HG03095 (cell line): ENCODE results near the gene NT5DC2.

Experiments used
- ATAC-seq: cut with Tn5 transposase; IDR thresholded peaks from one replicate; pipeline ENCODE4 v1.9.1; 2021; ENCODE audit warnings: moderate library complexity; ENCODE audit not compliant: unreplicated experiment

The NT5DC2 gene

GRCh38 chr3:52533623-52534280, at the start of gene NT5DC2:
Gene NT5DC2, minus strand, starts transcription at chr3:52533857. Its CDS starts 120 bp downstream, at chr3:52533737.
- ATAC-seq = peak; percentile 32

DNA sequence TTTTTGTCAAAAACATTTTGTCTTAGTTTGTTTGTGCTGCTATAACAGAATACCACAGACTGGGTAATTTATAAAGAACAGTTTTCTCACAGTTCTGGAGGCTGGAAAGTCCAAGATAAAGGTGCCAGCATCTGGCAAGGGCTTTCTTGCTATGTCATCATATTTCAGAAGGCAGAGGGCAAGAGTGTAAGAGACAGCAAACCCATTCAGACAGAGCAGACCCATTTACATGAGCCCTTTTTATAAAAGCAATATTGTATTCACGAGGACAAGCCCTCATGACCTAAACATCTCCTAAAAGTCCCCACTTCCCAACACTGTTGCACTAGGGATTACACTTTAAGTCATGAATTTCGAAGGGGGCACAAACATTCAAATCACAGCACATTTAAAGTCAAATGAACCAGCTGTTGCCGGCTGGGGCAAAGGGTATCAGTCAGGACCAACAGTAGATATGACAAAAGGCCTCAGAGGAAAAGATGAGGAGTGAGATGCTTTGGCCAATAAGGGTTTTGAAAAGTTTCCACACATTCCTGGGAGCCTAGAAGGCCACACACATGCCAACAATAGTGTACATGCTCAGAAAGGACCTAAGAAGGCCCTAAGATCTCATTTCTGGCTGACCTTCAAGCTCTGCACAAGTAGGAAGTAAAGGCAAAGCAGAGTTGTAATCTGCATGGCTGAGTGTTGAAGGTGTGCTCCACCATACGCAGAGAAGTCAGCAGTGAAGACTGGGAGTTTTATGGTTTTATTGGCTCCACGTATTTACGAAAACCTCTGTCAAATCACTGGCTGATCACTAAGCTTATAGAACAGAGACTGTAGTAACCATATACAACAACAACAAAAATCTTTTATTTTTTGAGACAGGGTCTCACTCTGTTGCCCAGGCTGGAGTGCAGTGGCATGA, 40.7 kb upstream of the NT5DC2 start:
- no peak for ATAC-seq

GRCh38 chr3:52572221-52572620, 38.6 kb upstream of the NT5DC2 start:
- ATAC-seq = no peak

DNA sequence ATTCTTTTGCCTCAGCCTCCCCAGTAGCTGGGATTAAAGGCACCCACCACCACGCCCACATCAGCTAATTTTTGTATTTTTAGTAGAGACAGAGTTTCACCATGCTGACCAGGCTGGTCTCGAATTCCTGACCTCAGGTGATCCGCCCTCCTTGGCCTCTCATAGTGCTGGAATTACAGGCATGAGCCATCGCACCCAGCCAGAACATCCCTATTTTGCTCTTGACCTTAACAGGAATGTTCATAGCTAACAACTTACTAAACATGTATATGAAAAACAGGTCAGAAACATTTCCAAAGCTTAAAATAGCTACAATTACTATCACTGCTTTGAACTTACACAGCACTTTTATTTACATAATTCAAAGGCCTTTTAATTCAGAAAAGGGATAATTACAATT, 36.4 kb upstream of the NT5DC2 start:
- ATAC-seq = no peak

- no peak for ATAC-seq
Observed at GRCh38 chr3:52568069-52568468, 34.4 kb upstream of the NT5DC2 start.

- ATAC-seq = no peak
Observed at GRCh38 chr3:52563984-52564383, 30.3 kb upstream of the NT5DC2 start.

GRCh38 chr3:52561028-52561747, 27.5 kb upstream of the NT5DC2 start:
- no peak for ATAC-seq

- ATAC-seq = no peak
Observed at GRCh38 chr3:52558436-52558835, 24.8 kb upstream of the NT5DC2 start.

- no peak for ATAC-seq
Observed at GRCh38 chr3:52557011-52557960, 23.6 kb upstream of the NT5DC2 start.

GRCh38 chr3:52555056-52555455, 21.4 kb upstream of the NT5DC2 start:
- ATAC-seq = no peak

- no peak for ATAC-seq
Observed at GRCh38 chr3:52554026-52554755, 20.5 kb upstream of the NT5DC2 start.

- ATAC-seq = no peak
Observed at GRCh38 chr3:52552089-52552488, 18.4 kb upstream of the NT5DC2 start.

GRCh38 chr3:52551118-52551517, 17.5 kb upstream of the NT5DC2 start:
- no peak for ATAC-seq

- ATAC-seq = no peak
Observed at GRCh38 chr3:52547143-52547542, 13.5 kb upstream of the NT5DC2 start.

DNA sequence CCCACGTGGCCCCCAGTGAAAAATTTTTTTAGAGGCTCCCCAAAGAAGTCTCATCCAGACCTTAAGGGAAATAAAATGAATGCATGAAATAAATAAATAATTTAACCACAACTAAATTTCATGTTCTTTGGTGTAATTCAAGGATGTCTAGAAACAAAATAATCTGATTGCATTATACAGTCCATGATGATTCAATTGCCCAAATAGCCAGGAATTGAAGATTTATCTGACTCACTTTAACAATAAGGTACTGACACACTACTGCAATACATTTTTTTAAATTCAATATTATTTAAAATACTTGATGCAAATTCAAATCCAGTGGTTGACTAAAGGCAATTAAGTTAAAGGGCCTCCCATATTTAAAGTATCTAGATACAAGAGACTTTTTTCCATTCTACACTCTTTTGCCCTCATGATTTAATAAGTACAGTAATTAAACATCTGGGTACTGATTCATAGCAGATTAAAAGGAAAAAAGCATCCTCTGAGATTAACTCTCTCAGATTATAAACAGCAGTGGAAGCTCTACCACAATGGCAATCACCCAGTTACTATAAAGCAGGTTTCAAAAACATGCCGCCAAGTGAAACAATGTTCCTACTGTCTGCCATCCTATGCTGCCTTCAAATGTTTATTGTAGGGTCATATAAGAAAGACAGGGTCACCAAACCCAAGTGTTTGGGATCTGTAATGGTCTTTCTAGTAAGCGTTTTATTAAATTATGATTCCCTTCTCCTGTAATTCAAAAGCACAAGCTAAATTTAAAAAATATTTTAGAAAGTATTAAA, 12.6 kb upstream of the NT5DC2 start:
- ATAC-seq = no peak

DNA sequence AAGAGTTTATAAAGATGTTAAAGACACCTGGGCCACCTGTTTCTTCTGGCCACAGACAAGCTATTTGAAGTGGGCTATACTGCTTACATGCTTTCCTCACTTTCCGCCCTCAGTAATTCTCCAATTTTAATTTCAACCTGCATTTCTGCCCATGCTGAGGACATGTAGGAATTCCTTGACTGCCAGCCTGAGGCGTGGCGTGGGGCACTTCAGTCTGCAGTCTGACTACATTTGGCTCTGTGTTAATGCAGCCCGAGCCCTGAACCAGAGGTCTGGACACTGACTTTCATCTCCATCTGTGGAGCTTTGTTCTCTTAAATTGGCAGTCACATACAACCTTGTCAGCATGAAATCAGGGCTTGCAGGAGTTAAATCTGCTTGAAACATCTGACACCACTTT, 11.3 kb upstream of the NT5DC2 start:
- no peak for ATAC-seq

DNA sequence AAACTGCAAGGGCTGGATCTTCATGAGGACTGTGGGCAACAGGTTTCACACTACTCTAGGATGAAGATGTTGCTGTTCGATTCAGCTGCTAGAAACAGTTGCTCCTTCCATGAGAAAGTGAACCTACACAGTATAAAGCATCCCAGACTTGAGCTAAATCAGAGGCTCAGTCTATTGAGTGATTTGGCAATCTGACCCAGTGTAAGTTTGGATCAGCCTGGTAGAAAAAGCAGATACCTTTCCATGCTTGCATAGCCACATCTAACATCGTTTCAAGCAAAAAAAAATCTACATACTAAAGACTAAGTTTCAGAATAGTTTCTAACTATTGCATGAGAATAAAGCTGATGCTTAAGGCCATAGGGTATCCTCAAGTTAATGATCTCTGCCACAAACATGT, 7.4 kb upstream of the NT5DC2 start:
- ATAC-seq = no peak

DNA sequence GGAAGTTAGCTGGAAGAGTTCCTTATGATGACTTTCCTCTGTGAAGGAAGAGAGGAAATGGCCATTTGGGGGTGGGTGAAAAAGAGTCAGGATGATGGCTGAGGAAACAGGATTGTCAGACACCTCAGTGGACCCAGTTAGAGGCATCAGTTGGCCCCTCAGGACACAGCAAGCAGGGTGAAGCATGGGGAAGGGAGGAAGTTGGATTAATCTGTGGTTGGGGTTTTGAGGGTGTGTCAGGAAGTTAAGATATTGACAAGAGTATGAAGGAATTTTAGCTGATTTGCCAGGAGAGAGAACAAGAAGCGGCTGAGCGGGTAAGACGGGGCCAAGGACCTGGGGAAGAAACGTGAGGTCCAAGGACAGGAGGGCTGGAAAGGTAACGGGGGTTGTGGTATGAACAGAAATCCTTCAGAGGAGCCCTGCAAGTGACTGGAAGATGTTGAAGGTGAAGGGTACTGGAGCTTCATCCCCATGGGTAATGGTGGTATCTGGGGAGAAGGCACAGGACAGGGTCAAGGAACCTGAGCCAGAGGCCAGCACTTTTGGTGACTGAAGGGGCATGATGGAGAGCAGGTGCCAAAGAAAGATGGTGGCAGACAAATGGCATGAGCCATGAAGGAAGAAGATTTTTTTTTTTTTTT, 5.5 kb upstream of the NT5DC2 start:
- no peak for ATAC-seq
